Loucy (cell line): ENCODE measurements around the gene SFT2D3.

Source experiments
- CTCF ChIP-seq: fragments of 200-600 bp; sonication (generic); conservative IDR thresholded peaks from 2 replicates; pipeline ENCODE4 v1.5.1; 2014; ENCODE audit warnings: mild to moderate bottlenecking, antibody characterized with exemption, low read length
- EZH2phosphoT487 ChIP-seq: fragments of 200-600 bp; IDR thresholded peaks from 2 replicates; pipeline ENCODE4 v1.6.1; 2018; ENCODE audit warnings: antibody characterized with exemption, mild to moderate bottlenecking, moderate library complexity, borderline replicate concordance

GRCh38 chr2:127703282-127703681 lies 2.0 kb downstream of the SFT2D3 start:
- no peak for TF ChIP-seq EZH2phosphoT487
- no peak for TF ChIP-seq CTCF
